Osteocyte (in vitro differentiated cells): ENCODE results near the gene KSR1. TPM values are rescaled to one million over a fixed set of nuclear protein-coding genes. Genes with fewer than 3 reads are reported as not detected.
"Not testable (repeated sequence)": the region's sequence is repeated elsewhere in the genome, so short reads cannot be mapped to it uniquely, and the experiment has no call there.

ENCODE experiments used
- DNase-seq: peaks from one replicate; pipeline ENCODE4 v3.0.0; 2021; ENCODE audit warnings: mixed read lengths; ENCODE audit not compliant: unreplicated experiment; ENCODE audit errors: extremely low spot score
- H3K27ac Mint-ChIP-seq: one replicate; pipeline ENCODE4 v1.8.0; 2021; ENCODE audit warnings: mild to moderate bottlenecking, mixed read lengths; ENCODE audit not compliant: unreplicated experiment
- H3K27me3 Mint-ChIP-seq: one replicate; pipeline ENCODE4 v1.8.0; 2021; ENCODE audit warnings: mixed read lengths; ENCODE audit not compliant: unreplicated experiment
- H3K36me3 Mint-ChIP-seq: one replicate; pipeline ENCODE4 v1.8.0; 2021; ENCODE audit warnings: mixed read lengths; ENCODE audit not compliant: unreplicated experiment
- H3K4me1 Mint-ChIP-seq: one replicate; pipeline ENCODE4 v1.8.0; 2021; ENCODE audit warnings: mixed read lengths; ENCODE audit not compliant: unreplicated experiment
- H3K4me3 Mint-ChIP-seq: one replicate; pipeline ENCODE4 v1.8.0; 2021; ENCODE audit warnings: mild to moderate bottlenecking, moderate library complexity, mixed read lengths; ENCODE audit not compliant: unreplicated experiment
- H3K9me3 Mint-ChIP-seq: one replicate; pipeline ENCODE4 v1.8.0; 2021; ENCODE audit warnings: mixed read lengths; ENCODE audit not compliant: unreplicated experiment
- total RNA-seq: library from RNA; stranded (reverse); gene quantifications from 2 replicates; pipeline ENCODE4 v1.2.1, GENCODE V29; 2021
- TF ChIP-seq, protein P1 (sequence below): fragments of 200-600 bp; sonication (generic); IDR thresholded peaks from 2 replicates; pipeline ENCODE4 v1.5.0; 2021; ENCODE audit warnings: antibody characterized with exemption, mild to moderate bottlenecking, moderate library complexity

The KSR1 gene
- total RNA-seq, 1 donor from 2014 or later, result 63.4 TPM

DNA sequence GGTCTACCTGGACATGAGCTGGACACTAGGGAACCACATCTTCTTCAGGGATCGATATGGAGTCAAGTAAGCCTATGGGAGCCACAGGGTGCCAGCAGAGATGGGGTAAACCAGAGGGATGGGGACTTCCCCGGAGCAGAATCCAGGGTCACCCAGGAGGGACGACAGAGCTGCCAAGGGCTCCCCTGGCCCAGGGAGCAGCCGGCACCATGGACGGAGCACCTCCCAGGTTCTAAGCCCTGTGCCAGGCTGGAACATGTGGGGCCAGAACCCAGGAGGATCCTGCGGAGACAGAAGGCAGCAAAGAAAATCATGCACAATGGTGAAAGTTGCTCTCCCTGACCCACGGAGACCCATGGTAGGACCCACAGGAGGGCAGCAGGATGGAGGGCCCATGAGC is 33.6 kb upstream of the KSR1 start:
- H3K27me3 Mint-ChIP-seq, result no peaks in the 10 kb centered on the region
- no peak overlapping the region for H3K27ac Mint-ChIP-seq
- DNase-seq, result no peak
- TF ChIP-seq, protein P1, sequence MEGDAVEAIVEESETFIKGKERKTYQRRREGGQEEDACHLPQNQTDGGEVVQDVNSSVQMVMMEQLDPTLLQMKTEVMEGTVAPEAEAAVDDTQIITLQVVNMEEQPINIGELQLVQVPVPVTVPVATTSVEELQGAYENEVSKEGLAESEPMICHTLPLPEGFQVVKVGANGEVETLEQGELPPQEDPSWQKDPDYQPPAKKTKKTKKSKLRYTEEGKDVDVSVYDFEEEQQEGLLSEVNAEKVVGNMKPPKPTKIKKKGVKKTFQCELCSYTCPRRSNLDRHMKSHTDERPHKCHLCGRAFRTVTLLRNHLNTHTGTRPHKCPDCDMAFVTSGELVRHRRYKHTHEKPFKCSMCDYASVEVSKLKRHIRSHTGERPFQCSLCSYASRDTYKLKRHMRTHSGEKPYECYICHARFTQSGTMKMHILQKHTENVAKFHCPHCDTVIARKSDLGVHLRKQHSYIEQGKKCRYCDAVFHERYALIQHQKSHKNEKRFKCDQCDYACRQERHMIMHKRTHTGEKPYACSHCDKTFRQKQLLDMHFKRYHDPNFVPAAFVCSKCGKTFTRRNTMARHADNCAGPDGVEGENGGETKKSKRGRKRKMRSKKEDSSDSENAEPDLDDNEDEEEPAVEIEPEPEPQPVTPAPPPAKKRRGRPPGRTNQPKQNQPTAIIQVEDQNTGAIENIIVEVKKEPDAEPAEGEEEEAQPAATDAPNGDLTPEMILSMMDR, result no peak
- no peaks in the 10 kb centered on the region for H3K36me3 Mint-ChIP-seq
- no peaks in the 10 kb centered on the region for H3K9me3 Mint-ChIP-seq
- no peaks in the 10 kb centered on the region for H3K4me1 Mint-ChIP-seq
- no peak overlapping the region for H3K4me3 Mint-ChIP-seq

DNA sequence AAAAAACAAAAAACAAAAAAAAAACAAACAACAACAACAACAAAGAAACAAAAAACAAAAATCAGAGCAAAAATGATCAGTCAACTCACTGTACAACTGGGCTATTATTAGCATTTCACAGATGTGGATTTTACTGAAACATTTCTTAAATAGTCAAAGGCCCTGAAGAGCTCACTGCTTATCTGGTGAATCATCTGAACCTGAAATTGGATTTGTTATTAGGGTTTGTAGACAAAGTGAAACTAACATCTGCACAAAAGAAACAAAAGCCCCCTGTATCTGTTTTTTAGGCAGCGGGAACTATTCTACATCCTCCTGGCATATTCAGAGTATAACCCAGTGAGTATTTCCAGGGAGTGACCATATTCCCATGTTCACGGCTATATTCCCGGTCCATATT is 32.6 kb upstream of the KSR1 start:
- Mint-ChIP-seq H3K27ac (no peak overlapping the region), H3K9me3 (peaks cover 2% of the 10 kb centered on the region), H3K27me3 (no peaks in the 10 kb centered on the region), H3K36me3 (peaks cover 1% of the 10 kb centered on the region), H3K4me1 (no peaks in the 10 kb centered on the region), H3K4me3 (no peak overlapping the region)
- DNase-seq, result no peak
- TF ChIP-seq, protein P1, result no peak

DNA sequence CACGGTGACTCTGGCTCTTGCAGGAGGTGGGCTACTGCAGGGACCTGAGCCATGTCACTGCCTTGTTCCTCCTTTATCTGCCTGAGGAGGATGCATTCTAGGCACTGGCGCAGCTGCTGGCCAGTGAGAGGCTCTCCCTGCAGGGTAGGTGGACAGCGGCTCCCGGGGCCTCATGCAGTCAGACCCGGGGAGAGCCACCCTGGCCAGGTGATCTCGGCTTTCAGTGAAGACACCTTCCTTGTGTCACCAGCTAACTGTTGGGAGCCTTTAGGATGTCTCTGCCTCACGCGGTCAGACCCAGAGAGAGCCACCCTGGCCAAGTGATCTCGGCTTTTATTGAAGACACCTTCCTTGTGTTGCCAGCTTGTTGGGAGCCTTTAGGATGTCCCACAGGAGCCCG is 31.7 kb upstream of the KSR1 start:
- TF ChIP-seq, protein P1, result no peak
- no peaks in the 10 kb centered on the region for H3K4me1 Mint-ChIP-seq
- no peaks in the 10 kb centered on the region for H3K27me3 Mint-ChIP-seq
- H3K9me3 Mint-ChIP-seq, result peaks cover 3% of the 10 kb centered on the region
- DNase-seq, result no peak
- H3K36me3 Mint-ChIP-seq, result peaks cover 4% of the 10 kb centered on the region
- no peak overlapping the region for H3K4me3 Mint-ChIP-seq
- no peak overlapping the region for H3K27ac Mint-ChIP-seq

DNA sequence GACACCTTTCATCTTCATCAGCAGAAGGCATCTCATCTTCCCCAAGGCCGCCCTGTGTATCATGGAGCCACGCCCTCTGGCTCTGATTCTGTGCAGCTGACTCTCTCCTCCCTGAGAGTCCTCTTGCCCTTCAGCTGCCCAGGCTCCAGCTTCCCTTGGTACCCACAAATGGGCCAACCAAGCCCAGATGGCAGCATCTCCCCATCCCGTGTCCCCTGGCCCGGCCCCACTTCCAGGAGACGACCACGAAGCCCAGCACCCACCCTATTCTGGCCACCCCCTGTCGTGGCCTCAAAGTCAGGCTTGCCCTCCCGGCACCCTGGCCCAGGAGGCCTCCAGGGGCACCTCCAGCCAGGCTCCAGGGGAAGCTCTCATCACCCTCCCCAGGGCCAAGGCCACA is 31.3 kb upstream of the KSR1 start:
- Mint-ChIP-seq H3K27me3 (no peaks in the 10 kb centered on the region), H3K27ac (no peak overlapping the region), H3K36me3 (peaks cover 4% of the 10 kb centered on the region), H3K4me1 (no peaks in the 10 kb centered on the region), H3K9me3 (peaks cover 3% of the 10 kb centered on the region), H3K4me3 (no peak overlapping the region)
- TF ChIP-seq, protein P1, result no peak
- DNase-seq, result no peak

DNA sequence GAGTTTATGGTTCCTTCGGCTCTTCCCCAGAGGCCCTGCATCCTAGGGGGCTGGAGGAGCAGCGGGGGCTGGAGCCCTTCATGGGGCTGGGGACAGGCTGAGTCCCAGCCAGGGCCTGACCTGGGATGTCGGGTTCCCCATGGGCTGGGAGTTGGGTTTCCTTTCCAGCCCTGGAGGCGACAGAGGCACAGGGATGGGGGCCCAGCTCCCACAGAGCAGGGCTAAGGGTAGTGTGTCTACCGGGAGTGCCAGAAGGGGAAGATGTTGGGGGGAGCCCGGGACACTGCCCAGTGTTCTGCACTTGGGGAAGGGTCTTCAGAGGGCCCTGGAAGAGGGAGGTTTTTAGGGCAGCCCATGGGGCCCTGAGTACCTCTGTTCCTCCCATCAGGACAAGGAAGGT is 30.7 kb upstream of the KSR1 start:
- not testable (repeated sequence) for H3K9me3 Mint-ChIP-seq, H3K4me1 Mint-ChIP-seq, H3K27me3 Mint-ChIP-seq, H3K27ac Mint-ChIP-seq, H3K36me3 Mint-ChIP-seq, H3K4me3 Mint-ChIP-seq, DNase-seq

DNA sequence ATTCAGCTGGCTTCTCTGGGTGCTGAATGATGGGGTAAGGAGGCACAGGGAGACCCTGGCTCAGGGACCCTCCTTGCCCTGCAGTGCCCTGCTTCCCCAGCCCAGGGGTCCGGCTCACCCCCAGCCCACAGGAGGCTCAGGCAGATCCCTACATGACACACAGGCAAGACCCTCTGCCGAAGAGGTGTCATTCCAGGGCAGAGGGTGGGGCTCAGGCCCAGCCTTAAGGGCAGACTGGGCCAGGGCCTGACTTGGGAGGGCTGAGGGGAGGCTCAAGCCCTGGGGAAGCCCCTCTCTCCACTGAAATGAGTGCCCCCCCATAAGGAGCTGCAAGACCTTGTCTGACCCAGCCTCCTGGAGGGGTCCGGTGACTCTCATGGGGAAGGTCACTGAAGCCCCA is 30.3 kb upstream of the KSR1 start:
- Mint-ChIP-seq H3K36me3 (peaks cover 4% of the 10 kb centered on the region), H3K9me3 (peaks cover 3% of the 10 kb centered on the region), H3K4me1 (no peaks in the 10 kb centered on the region), H3K4me3 (no peak overlapping the region), H3K27me3 (no peaks in the 10 kb centered on the region), H3K27ac (no peak overlapping the region)
- no peak for DNase-seq
- TF ChIP-seq, protein P1, result no peak

DNA sequence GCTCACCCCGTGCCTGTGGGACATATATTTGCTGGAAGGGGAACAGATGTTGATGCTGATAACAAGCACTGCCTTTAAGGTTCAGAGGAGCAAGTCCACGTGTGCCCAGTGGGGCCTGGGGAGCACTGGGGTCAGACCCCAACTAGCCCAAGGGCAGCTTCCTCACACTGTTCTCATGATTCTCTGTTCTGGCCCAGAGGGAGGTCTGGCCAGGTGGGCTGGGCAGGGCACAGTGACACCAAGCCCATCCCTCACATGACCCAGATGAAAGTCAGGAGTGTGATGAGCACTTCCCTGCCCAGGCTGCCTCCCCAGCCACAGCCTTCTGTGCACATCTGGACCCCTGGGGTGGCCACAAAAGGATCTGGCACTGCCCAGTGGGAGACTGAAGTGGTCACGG is 29.8 kb upstream of the KSR1 start:
- not testable (repeated sequence) for H3K9me3 Mint-ChIP-seq, DNase-seq, H3K4me3 Mint-ChIP-seq, H3K27ac Mint-ChIP-seq, H3K27me3 Mint-ChIP-seq, H3K4me1 Mint-ChIP-seq, H3K36me3 Mint-ChIP-seq

DNA sequence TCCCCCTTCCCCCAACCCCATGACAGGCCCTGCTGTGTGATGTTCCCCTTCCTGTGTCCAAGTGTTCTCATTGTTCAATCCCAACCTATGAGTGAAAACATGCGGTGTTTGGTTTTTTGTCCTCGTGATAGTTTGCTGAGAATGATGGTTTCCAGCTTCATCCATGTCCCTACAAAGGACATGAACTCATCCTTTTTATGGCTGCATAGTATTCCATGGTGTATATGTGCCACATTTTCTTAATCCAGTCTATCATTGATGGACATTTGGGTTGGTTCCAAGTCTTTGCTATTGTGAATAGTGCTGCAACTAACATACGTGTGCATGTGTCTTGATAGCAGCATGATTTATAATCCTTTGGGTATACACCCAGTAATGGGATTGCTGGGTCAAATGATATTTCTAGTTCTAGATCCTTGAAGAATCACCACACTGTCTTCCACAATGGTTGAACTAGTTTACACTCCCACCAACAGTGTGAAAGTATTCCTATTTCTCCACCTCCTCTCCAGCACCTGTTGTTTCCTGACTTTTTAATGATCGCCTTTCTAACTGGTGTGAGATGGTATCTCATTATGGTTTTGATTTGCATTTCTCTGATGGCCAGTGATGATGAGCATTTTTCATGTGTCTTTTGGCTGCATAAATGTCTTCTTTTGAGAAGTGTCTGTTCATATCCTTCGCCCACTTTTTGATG is 28.9 kb upstream of the KSR1 start:
- H3K4me3 Mint-ChIP-seq, H3K27ac Mint-ChIP-seq, H3K4me1 Mint-ChIP-seq, H3K9me3 Mint-ChIP-seq, H3K27me3 Mint-ChIP-seq, DNase-seq, H3K36me3 Mint-ChIP-seq: not testable (repeated sequence)
